RWPE2 (cell line): Measurements from ENCODE around the gene RHOV.

Experiments
- ATAC-seq: fragments of 200-7000 bp; cut with Tn5 transposase; 3 replicates; pipeline ENCODE4 v1.9.1; 2021; ENCODE audit warnings: low read depth
- DNase-seq: peaks from one replicate; pipeline ENCODE4 v3.0.0-alpha.2; 2020; ENCODE audit warnings: low spot score
- H3K27ac ChIP-seq: fragments of 450-650 bp; 2 replicates; pipeline ENCODE4 v1.5.1; 2017; ENCODE audit warnings: mild to moderate bottlenecking; ENCODE audit not compliant: poor library complexity, severe bottlenecking
- H3K27me3 ChIP-seq: fragments of 250-450 bp; sonication (Bioruptor Pico); 2 replicates; pipeline ENCODE4 v1.5.1; 2021; ENCODE audit warnings: mild to moderate bottlenecking, moderate library complexity; ENCODE audit not compliant: insufficient read depth, poor library complexity, severe bottlenecking
- H3K36me3 ChIP-seq: fragments of 250-450 bp; sonication (Bioruptor Pico); 2 replicates; pipeline ENCODE4 v1.5.1; 2020; ENCODE audit warnings: low read depth, mild to moderate bottlenecking, moderate library complexity
- H3K4me1 ChIP-seq: fragments of 250-450 bp; sonication (Bioruptor Pico); 2 replicates; pipeline ENCODE4 v1.5.1; 2021; ENCODE audit warnings: mild to moderate bottlenecking, moderate library complexity; ENCODE audit not compliant: insufficient read depth, poor library complexity, severe bottlenecking
- H3K4me3 ChIP-seq: fragments of 250-450 bp; sonication (Bioruptor Pico); 2 replicates; pipeline ENCODE4 v1.5.1; 2021; ENCODE audit warnings: mild to moderate bottlenecking, moderate library complexity; ENCODE audit not compliant: severe bottlenecking
- H3K9me3 ChIP-seq: fragments of 250-450 bp; sonication (Bioruptor Pico); 2 replicates; pipeline ENCODE4 v1.5.1; 2021; ENCODE audit warnings: mild to moderate bottlenecking, moderate library complexity; ENCODE audit not compliant: severe bottlenecking
- CTCF ChIP-seq: fragments of 450-650 bp; IDR thresholded peaks from one replicate; pipeline ENCODE4 v1.5.1; 2017; ENCODE audit warnings: mild to moderate bottlenecking, moderate library complexity; ENCODE audit not compliant: poor library complexity, severe bottlenecking

Gene RHOV

GRCh38 chr15:40892447-40893012, 18.5 kb upstream of the RHOV start:
- Histone ChIP-seq H3K36me3 (peaks cover 15% of the 10 kb centered on the region), H3K4me1 (peaks cover 3% of the 10 kb centered on the region), H3K4me3 (no peak overlapping the region), H3K27ac (no peak overlapping the region), H3K9me3 (no peaks in the 10 kb centered on the region), H3K27me3 (no peaks in the 10 kb centered on the region)
- TF ChIP-seq CTCF = no peak
- ATAC-seq (no peak), DNase-seq (no peak)

GRCh38 chr15:40891810-40892446, 17.9 kb upstream of the RHOV start:
- H3K27ac ChIP-seq = no peak overlapping the region
- H3K27me3 ChIP-seq = no peaks in the 10 kb centered on the region
- H3K9me3 ChIP-seq = no peaks in the 10 kb centered on the region
- peak; percentile 48 for ATAC-seq
- H3K36me3 ChIP-seq = peaks cover 9% of the 10 kb centered on the region
- DNase-seq = no peak
- TF ChIP-seq CTCF = peak; percentile 99
- H3K4me1 ChIP-seq = peaks cover 3% of the 10 kb centered on the region
- no peak overlapping the region for H3K4me3 ChIP-seq

GRCh38 chr15:40891138-40891537, 17.1 kb upstream of the RHOV start:
- Histone ChIP-seq H3K4me1 (peaks cover 3% of the 10 kb centered on the region), H3K9me3 (no peaks in the 10 kb centered on the region), H3K27me3 (no peaks in the 10 kb centered on the region), H3K36me3 (peaks cover 4% of the 10 kb centered on the region), H3K27ac (no peak overlapping the region), H3K4me3 (no peak overlapping the region)
- DNase-seq (no peak), ATAC-seq (no peak)
- TF ChIP-seq CTCF = no peak

GRCh38 chr15:40889112-40889511, 15.1 kb upstream of the RHOV start:
- Histone ChIP-seq H3K9me3 (no peaks in the 10 kb centered on the region), H3K27me3 (no peaks in the 10 kb centered on the region), H3K36me3 (no peaks in the 10 kb centered on the region), H3K27ac (no peak overlapping the region), H3K4me1 (peaks cover 3% of the 10 kb centered on the region), H3K4me3 (no peak overlapping the region)
- DNase-seq = no peak
- TF ChIP-seq CTCF = no peak
- ATAC-seq = no peak

GRCh38 chr15:40886586-40886985, 12.6 kb upstream of the RHOV start:
- TF ChIP-seq CTCF = no peak
- Histone ChIP-seq H3K9me3 (peaks cover 3% of the 10 kb centered on the region), H3K27me3 (no peaks in the 10 kb centered on the region), H3K36me3 (no peaks in the 10 kb centered on the region), H3K4me1 (no peaks in the 10 kb centered on the region), H3K4me3 (no peak overlapping the region), H3K27ac (no peak overlapping the region)
- DNase-seq = no peak
- ATAC-seq = no peak
